SK-N-SH (cell line): ENCODE data around the gene C5orf58.
"Not testable (repeated sequence)": the region's sequence is repeated elsewhere in the genome, so short reads cannot be mapped to it uniquely, and the experiment has no call there.

Experiments used
- EP300 ChIP-seq, 2 experiments: IDR thresholded peaks; 2 replicates each; pipeline versions ENCODE4 v1.4.0 to v1.6.1; 2012; ENCODE audit warnings: borderline replicate concordance in 1 of 2, low read depth in 1 of 2, low read length in 1 of 2
- EZH2phosphoT487 ChIP-seq: fragments of 200-600 bp; sonication (generic); IDR thresholded peaks from 2 replicates; pipeline ENCODE4 v1.6.1; 2017; ENCODE audit warnings: low read depth, mixed run types, mild to moderate bottlenecking, antibody characterized with exemption, moderate library complexity, borderline replicate concordance
- FOXJ3 ChIP-seq: sonication (generic); formaldehyde crosslinking; IDR thresholded peaks from 2 replicates; pipeline ENCODE4 v1.5.1; 2020; ENCODE audit warnings: mild to moderate bottlenecking, missing genetic modification reagents
- GABPA ChIP-seq: IDR thresholded peaks from 2 replicates; pipeline ENCODE4 v1.4.0; 2012; ENCODE audit warnings: low read depth, mild to moderate bottlenecking
- JUND ChIP-seq: IDR thresholded peaks from 2 replicates; pipeline ENCODE4 v1.4.0; 2012
- POLR2AphosphoS5 ChIP-seq: IDR thresholded peaks from 2 replicates; pipeline ENCODE4 v1.6.1; 2012; ENCODE audit warnings: low read depth, low read length
- TAF1 ChIP-seq: IDR thresholded peaks from 2 replicates; pipeline ENCODE4 v1.6.1; 2012; ENCODE audit warnings: low read depth, mild to moderate bottlenecking, low read length, moderate library complexity, borderline replicate concordance
- TEAD4 ChIP-seq: IDR thresholded peaks from 2 replicates; pipeline ENCODE4 v1.4.0; 2012; ENCODE audit warnings: mild to moderate bottlenecking, borderline replicate concordance; ENCODE audit not compliant: insufficient read depth
- YY1 ChIP-seq: IDR thresholded peaks from 2 replicates; pipeline ENCODE4 v1.4.0; 2012; ENCODE audit warnings: low read depth, mild to moderate bottlenecking
- TF ChIP-seq, protein P1 (sequence below): fragments of 200-600 bp; sonication (generic); IDR thresholded peaks from 2 replicates; pipeline ENCODE4 v1.6.1; 2017; ENCODE audit warnings: antibody characterized with exemption, mild to moderate bottlenecking, moderate library complexity

- TF ChIP-seq POLR2AphosphoS5; TAF1; GABPA; TEAD4; FOXJ3 (CRISPR knock-in tag); EZH2phosphoT487; JUND; YY1; EP300 (IDR thresholded peaks at IDR 0.05; ENCODE audit: borderline replicate concordance in 1 of 2, low read depth in 1 of 2, low read length in 1 of 2): not testable (repeated sequence)
- TF ChIP-seq, protein P1, sequence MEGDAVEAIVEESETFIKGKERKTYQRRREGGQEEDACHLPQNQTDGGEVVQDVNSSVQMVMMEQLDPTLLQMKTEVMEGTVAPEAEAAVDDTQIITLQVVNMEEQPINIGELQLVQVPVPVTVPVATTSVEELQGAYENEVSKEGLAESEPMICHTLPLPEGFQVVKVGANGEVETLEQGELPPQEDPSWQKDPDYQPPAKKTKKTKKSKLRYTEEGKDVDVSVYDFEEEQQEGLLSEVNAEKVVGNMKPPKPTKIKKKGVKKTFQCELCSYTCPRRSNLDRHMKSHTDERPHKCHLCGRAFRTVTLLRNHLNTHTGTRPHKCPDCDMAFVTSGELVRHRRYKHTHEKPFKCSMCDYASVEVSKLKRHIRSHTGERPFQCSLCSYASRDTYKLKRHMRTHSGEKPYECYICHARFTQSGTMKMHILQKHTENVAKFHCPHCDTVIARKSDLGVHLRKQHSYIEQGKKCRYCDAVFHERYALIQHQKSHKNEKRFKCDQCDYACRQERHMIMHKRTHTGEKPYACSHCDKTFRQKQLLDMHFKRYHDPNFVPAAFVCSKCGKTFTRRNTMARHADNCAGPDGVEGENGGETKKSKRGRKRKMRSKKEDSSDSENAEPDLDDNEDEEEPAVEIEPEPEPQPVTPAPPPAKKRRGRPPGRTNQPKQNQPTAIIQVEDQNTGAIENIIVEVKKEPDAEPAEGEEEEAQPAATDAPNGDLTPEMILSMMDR: not testable (repeated sequence)
Measured at GRCh38 chr5:170248931-170249227, 16.1 kb downstream of the C5orf58 start.
